ENCODE results near the gene ANKRD27.

DNA sequence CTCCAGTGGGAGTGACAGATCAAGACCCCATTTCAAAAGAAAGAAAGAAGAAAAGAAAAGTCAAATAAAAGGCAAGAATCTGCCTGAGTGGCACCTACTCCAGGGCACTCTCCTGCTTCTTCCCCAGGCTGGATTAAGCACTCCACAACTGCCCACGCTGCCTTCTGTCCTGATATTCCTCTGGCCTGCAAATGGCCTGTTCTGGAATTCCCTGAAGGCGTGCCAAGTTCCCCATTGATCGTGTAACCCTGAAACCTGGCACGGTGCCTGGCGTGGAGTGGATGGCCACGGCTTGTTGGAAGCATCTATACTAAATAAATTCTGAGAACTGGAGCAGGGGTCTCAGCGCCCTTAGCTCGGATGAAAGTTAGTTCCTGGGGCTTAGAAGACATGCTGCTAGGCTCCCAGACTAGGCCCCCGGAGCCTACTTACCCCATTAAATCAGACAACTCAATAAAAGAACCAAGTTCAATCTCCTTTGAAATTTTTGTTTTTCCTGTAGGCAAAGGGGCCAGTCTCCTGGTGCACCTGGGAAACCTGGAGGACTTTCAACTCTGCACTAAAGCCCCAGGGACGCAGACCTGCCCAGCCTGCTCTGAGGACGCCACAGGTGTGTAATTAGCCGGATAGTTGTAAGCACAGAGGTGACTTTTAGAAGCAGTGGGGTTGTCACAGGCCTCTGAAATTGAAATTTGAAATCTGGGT, 21.9 kb downstream of the ANKRD27 start:
- TF ChIP-seq POLR2A (IDR thresholded peaks at IDR 0.05): no peak
- TF ChIP-seq, protein P1, sequence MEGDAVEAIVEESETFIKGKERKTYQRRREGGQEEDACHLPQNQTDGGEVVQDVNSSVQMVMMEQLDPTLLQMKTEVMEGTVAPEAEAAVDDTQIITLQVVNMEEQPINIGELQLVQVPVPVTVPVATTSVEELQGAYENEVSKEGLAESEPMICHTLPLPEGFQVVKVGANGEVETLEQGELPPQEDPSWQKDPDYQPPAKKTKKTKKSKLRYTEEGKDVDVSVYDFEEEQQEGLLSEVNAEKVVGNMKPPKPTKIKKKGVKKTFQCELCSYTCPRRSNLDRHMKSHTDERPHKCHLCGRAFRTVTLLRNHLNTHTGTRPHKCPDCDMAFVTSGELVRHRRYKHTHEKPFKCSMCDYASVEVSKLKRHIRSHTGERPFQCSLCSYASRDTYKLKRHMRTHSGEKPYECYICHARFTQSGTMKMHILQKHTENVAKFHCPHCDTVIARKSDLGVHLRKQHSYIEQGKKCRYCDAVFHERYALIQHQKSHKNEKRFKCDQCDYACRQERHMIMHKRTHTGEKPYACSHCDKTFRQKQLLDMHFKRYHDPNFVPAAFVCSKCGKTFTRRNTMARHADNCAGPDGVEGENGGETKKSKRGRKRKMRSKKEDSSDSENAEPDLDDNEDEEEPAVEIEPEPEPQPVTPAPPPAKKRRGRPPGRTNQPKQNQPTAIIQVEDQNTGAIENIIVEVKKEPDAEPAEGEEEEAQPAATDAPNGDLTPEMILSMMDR (IDR thresholded peaks at IDR 0.05): no peak

Data from heart left ventricle (tissue), 13 donors.